LNCAP (cell line): ENCODE results near the gene BCKDHB.

ENCODE experiments used
- CTCF ChIP-seq: fragments of 450-650 bp; IDR thresholded peaks from 2 replicates; pipeline ENCODE4 v1.5.1; 2017; ENCODE audit warnings: mild to moderate bottlenecking

Gene BCKDHB

GRCh38 chr6:80106418-80107235, at the start of gene BCKDHB:
Gene BCKDHB (plus strand): TSS chr6:80106671. CDS start chr6:80106694, 23 bp downstream.
- no peak for TF ChIP-seq CTCF

- TF ChIP-seq CTCF, result no peak
Measured at GRCh38 chr6:80060774-80061173, 45.7 kb upstream of the BCKDHB start.

- TF ChIP-seq CTCF, result no peak
Measured at GRCh38 chr6:80077067-80077466, 29.4 kb upstream of the BCKDHB start.

GRCh38 chr6:80088637-80089036, 17.8 kb upstream of the BCKDHB start:
- TF ChIP-seq CTCF, result no peak

GRCh38 chr6:80091506-80091905, 15.0 kb upstream of the BCKDHB start:
- no peak for TF ChIP-seq CTCF

- TF ChIP-seq CTCF, result peak; percentile 59
Measured at GRCh38 chr6:80094017-80094416, 12.5 kb upstream of the BCKDHB start.

- no peak for TF ChIP-seq CTCF
Measured at GRCh38 chr6:80095600-80095999, 10.9 kb upstream of the BCKDHB start.
